Measurements from ENCODE around the gene PXMP2.

DNA sequence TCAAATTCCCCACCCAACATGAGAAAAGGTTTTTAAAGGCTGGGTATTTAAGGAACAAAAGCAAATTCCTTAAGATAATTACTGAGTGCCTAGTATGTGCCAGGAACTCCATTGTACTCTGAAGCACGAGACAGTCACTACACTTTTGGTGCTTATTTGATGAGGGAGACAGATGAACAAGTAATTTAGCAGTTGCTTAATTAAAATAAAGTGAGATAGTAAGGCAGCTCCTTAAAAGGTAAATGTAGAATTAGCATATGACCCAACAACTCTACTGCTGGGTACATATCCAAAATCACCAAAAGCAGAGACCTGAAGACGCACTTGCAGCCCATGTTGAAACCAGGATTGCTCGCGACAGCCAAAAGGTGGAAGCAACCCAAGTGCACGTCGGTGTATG lies 21.6 kb upstream of the PXMP2 start:
- TF ChIP-seq, protein P1, sequence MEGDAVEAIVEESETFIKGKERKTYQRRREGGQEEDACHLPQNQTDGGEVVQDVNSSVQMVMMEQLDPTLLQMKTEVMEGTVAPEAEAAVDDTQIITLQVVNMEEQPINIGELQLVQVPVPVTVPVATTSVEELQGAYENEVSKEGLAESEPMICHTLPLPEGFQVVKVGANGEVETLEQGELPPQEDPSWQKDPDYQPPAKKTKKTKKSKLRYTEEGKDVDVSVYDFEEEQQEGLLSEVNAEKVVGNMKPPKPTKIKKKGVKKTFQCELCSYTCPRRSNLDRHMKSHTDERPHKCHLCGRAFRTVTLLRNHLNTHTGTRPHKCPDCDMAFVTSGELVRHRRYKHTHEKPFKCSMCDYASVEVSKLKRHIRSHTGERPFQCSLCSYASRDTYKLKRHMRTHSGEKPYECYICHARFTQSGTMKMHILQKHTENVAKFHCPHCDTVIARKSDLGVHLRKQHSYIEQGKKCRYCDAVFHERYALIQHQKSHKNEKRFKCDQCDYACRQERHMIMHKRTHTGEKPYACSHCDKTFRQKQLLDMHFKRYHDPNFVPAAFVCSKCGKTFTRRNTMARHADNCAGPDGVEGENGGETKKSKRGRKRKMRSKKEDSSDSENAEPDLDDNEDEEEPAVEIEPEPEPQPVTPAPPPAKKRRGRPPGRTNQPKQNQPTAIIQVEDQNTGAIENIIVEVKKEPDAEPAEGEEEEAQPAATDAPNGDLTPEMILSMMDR (IDR thresholded peaks at IDR 0.05; ENCODE audit: insufficient read depth, low read length, poor library complexity, severe bottlenecking): no peak
- no peak for TF ChIP-seq EZH2phosphoT487 (conservative IDR thresholded peaks at IDR 0.05; ENCODE audit: low read length)

All from SU-DHL-6 (cell line).